ENCODE results near the gene NRAP.

The NRAP gene

GRCh38 chr10:113639966-113640365 is 23.9 kb downstream of the NRAP start:
- DNase-seq: no peak

- DNase-seq: no peak
Observed at GRCh38 chr10:113631684-113632367, 32.0 kb downstream of the NRAP start.

- DNase-seq: no peak
Observed at GRCh38 chr10:113630929-113631533, 32.8 kb downstream of the NRAP start.

- DNase-seq: no peak
Observed at GRCh38 chr10:113628607-113629153, 35.2 kb downstream of the NRAP start.

GRCh38 chr10:113627836-113628235 is 36.0 kb downstream of the NRAP start:
- no peak for DNase-seq

- DNase-seq: no peak
Observed at GRCh38 chr10:113626809-113627355, 37.0 kb downstream of the NRAP start.

- no peak for DNase-seq
Observed at GRCh38 chr10:113625461-113626186, 38.2 kb downstream of the NRAP start.

- DNase-seq: no peak
Observed at GRCh38 chr10:113622831-113623230, 41.0 kb downstream of the NRAP start.

GRCh38 chr10:113621799-113622198 is 42.0 kb downstream of the NRAP start:
- no peak for DNase-seq

- no peak for DNase-seq
Observed at GRCh38 chr10:113620936-113621335, 42.9 kb downstream of the NRAP start.

- DNase-seq: no peak
Observed at GRCh38 chr10:113620511-113620910, 43.3 kb downstream of the NRAP start.

GRCh38 chr10:113619401-113619800 is 44.4 kb downstream of the NRAP start:
- no peak for DNase-seq

- no peak for DNase-seq
Observed at GRCh38 chr10:113618338-113618737, 45.5 kb downstream of the NRAP start.

- no peak for DNase-seq
Observed at GRCh38 chr10:113617086-113617485, 46.8 kb downstream of the NRAP start.

GRCh38 chr10:113616244-113617074 is 47.4 kb downstream of the NRAP start:
- DNase-seq: no peak

- no peak for DNase-seq
Observed at GRCh38 chr10:113613977-113614690, 49.7 kb downstream of the NRAP start.

- no peak for DNase-seq
Observed at GRCh38 chr10:113613427-113613826, 50.4 kb downstream of the NRAP start.

- no peak for DNase-seq
Observed at GRCh38 chr10:113612154-113612553, 51.7 kb downstream of the NRAP start.

GRCh38 chr10:113610631-113611601 is 52.9 kb downstream of the NRAP start:
- no peak for DNase-seq

- no peak for DNase-seq
Observed at GRCh38 chr10:113609704-113610108, 54.1 kb downstream of the NRAP start.
